ENCODE data around the gene PRSS33. TPM values are rescaled to one million over a fixed set of nuclear protein-coding genes. Genes with fewer than 3 reads are reported as not detected.

Gene PRSS33
- total and polyA plus RNA-seq, 2 of the 8 experiments (the other 6 are each of a cell fraction or from before 2014, with no cell fraction given), result 0.09 TPM; not detected in 1

- no peak overlapping the region for H2BK15ac ChIP-seq (ENCODE audit: low read length)
- no peak for FAIRE-seq
- no peak overlapping the region for H2BK20ac ChIP-seq (ENCODE audit: low read length)
- no peak overlapping the region for H3K4me2 ChIP-seq (ENCODE audit: insufficient read depth in 1 of 2, low read depth in 2 of 2, low read length in 2 of 2)
- 91% methylated on average over 17 of the region's 17 CpGs; no CpG with 5 or more reads in 1 of the 2 experiments for WGBS, 2 experiments (ENCODE audit: extremely low coverage in 1 of 2, insufficient coverage in 1 of 2, insufficient read length in 1 of 2, insufficient replicate concordance in 2 of 2, low coverage in 1 of 2, low lambda C conversion rate in 2 of 2, missing lambda C conversion rate in 1 of 2)
- no peak overlapping the region for H4K5ac ChIP-seq (ENCODE audit: insufficient read length, low read depth, low read length)
- H3K36me3 ChIP-seq (ENCODE audit: control insufficient read depth in 2 of 4, insufficient read depth in 4 of 4, low read length in 3 of 4), result no peaks in the 10 kb centered on the region
- H3K23me2 ChIP-seq (ENCODE audit: low read depth, low read length), result no peaks in the 10 kb centered on the region
- H3K18ac ChIP-seq (ENCODE audit: extremely low read depth, low read length), result no peak overlapping the region
- no peak overlapping the region for H4K91ac ChIP-seq (replicated peaks; ENCODE audit: insufficient read length, low read length)
- H4K20me1 ChIP-seq (replicated peaks in 1 of 2; ENCODE audit: control insufficient read depth in 1 of 2, insufficient read depth in 2 of 2, low read length in 2 of 2), result no peaks in the 10 kb centered on the region
- no peak overlapping the region for H3K4me3 ChIP-seq (ENCODE audit: extremely low read depth in 1 of 4, insufficient read depth in 2 of 4, low read depth in 3 of 4, low read length in 4 of 4)
- H4K8ac ChIP-seq (ENCODE audit: extremely low read depth, insufficient read depth, low read length), result no peak overlapping the region
- no peak overlapping the region for H3K14ac ChIP-seq (ENCODE audit: insufficient read length)
- H3K9me3 ChIP-seq (ENCODE audit: insufficient read depth in 2 of 2, low read depth in 1 of 2, low read length in 1 of 2), result no peaks in the 10 kb centered on the region
- DNase-seq (ENCODE audit: low read depth in 1 of 2, low spot score in 2 of 2), result no peak
- H3K27ac ChIP-seq (ENCODE audit: low read depth, low read length), result no peak overlapping the region
- POLR2A ChIA-PET (ENCODE audit: partially characterized antibody), result no interaction called here
- CTCF ChIA-PET (ENCODE audit: partially characterized antibody), result interaction anchor here (1.8 to 3.3 kb wide), 2 partner anchors 10 to 25 kb away, joined by 7 to 14 read pairs; no protein-coding TSS in a partner anchor
- H3K27me3 ChIP-seq (replicated peaks in 1 of 4; ENCODE audit: control insufficient read depth in 3 of 4, extremely low read depth in 1 of 4, insufficient read depth in 3 of 4, low read length in 3 of 4), result no peaks in the 10 kb centered on the region
- H2AFZ ChIP-seq (ENCODE audit: low read length), result no peak overlapping the region
- H3K23ac ChIP-seq (ENCODE audit: insufficient read length), result no peak overlapping the region
- H2BK120ac ChIP-seq (replicated peaks; ENCODE audit: low read depth, low read length), result no peak overlapping the region
- no peaks in the 10 kb centered on the region for H3K79me2 ChIP-seq (ENCODE audit: control insufficient read depth in 1 of 2, insufficient read depth in 2 of 2, low read length in 2 of 2)
- H2BK12ac ChIP-seq (ENCODE audit: low read depth, low read length), result no peak overlapping the region
- no peak overlapping the region for H3K4ac ChIP-seq (replicated peaks; ENCODE audit: insufficient read length, low read depth, low read length)
- no peak overlapping the region for H2BK5ac ChIP-seq (ENCODE audit: low read depth, low read length)
- H3K79me1 ChIP-seq (ENCODE audit: low read depth, low read length), result no peaks in the 10 kb centered on the region
- H2AK5ac ChIP-seq (ENCODE audit: low read depth, low read length), result no peak overlapping the region
- H3K4me1 ChIP-seq (replicated peaks in 1 of 4; ENCODE audit: control insufficient read depth in 3 of 4, insufficient read depth in 4 of 4, low read length in 3 of 4), result no peaks in the 10 kb centered on the region
- H3K56ac ChIP-seq (replicated peaks; ENCODE audit: insufficient read length, low read depth, low read length), result no peak overlapping the region
- H3K9ac ChIP-seq (replicated peaks in 1 of 4; ENCODE audit: extremely low read depth in 1 of 4, low read depth in 3 of 4, low read length in 3 of 4), result no peak overlapping the region
- no peak for TF ChIP-seq SP1 (IDR thresholded peaks at IDR 0.05; ENCODE audit: low read depth, low read length)
- no peak for TF ChIP-seq KDM1A (IDR thresholded peaks at IDR 0.05; ENCODE audit: borderline replicate concordance, low read length)
- TF ChIP-seq TBP (IDR thresholded peaks at IDR 0.05; ENCODE audit: low read depth, low read length), result no peak
- no peak for TF ChIP-seq E2F6 (IDR thresholded peaks at IDR 0.05)
- no peak for TF ChIP-seq EGR1 (IDR thresholded peaks at IDR 0.05; ENCODE audit: borderline replicate concordance, low read depth, low read length)
- no peak for TF ChIP-seq BRCA1 (IDR thresholded peaks at IDR 0.05; ENCODE audit: low read depth, low read length)
- no peak for TF ChIP-seq CEBPB (IDR thresholded peaks at IDR 0.05; ENCODE audit: low read depth, low read length)
- no peak for TF ChIP-seq SUZ12 (IDR thresholded peaks at IDR 0.05; ENCODE audit: low read length)
These were observed 41.6 kb upstream of the PRSS33 start for GRCh38 chr16:2828876-2829430.
